Lower lobe of right lung (tissue), 2 donors: ENCODE data around the gene ZNF334. TPM values are rescaled to one million over a fixed set of nuclear protein-coding genes. Genes with fewer than 3 reads are reported as not detected.

ENCODE experiments used
- ATAC-seq, 2 donors: fragments of 200-7000 bp; cut with Tn5 transposase; one replicate each; pipeline ENCODE4 v1.9.1; 2020 to 2022; ENCODE audit warnings: mild to moderate bottlenecking in 2 of 2, moderate library complexity in 2 of 2
- DNase-seq: peaks from one replicate; pipeline ENCODE4 v3.0.0-alpha.2; 2020
- H3K27ac ChIP-seq: fragments of 200-600 bp; one replicate; pipeline ENCODE4 v1.8.0; 2022
- H3K27me3 ChIP-seq: fragments of 200-600 bp; one replicate; pipeline ENCODE4 v1.8.0; 2022; ENCODE audit warnings: low read depth
- H3K36me3 ChIP-seq: fragments of 200-600 bp; one replicate; pipeline ENCODE4 v1.8.0; 2022; ENCODE audit warnings: mild to moderate bottlenecking
- H3K4me1 ChIP-seq: fragments of 200-600 bp; one replicate; pipeline ENCODE4 v1.8.0; 2022
- H3K4me3 ChIP-seq: fragments of 200-600 bp; one replicate; pipeline ENCODE4 v1.8.0; 2022; ENCODE audit warnings: mild to moderate bottlenecking
- H3K9me3 ChIP-seq: fragments of 200-600 bp; one replicate; pipeline ENCODE4 v1.8.0; 2022
- intact Hi-C: fragments of 100-400 bp; cut with DNase I; formaldehyde crosslinking; loops from one replicate; pipeline ENCODE4 v1.11.0; 2022
- total RNA-seq: library from RNA; stranded (reverse); fragmentation: NEBNext Ultra II Directional; extraction: Animal tissue kit (Norgen Biotek cat#: 25700); gene quantifications from one replicate; pipeline ENCODE4 v1.2.1, GENCODE V29; 2021
- TF ChIP-seq, protein P1 (sequence below): fragments of 200-600 bp; IDR thresholded peaks from one replicate; pipeline ENCODE4 v1.8.0; 2022; ENCODE audit warnings: antibody characterized with exemption, mild to moderate bottlenecking
- donor health status: DM: no; HTN: yes; CAD: no; lungs with severe emphysema.

The ZNF334 gene
- total RNA-seq, 1 donor from 2014 or later, result 4.7 TPM

DNA sequence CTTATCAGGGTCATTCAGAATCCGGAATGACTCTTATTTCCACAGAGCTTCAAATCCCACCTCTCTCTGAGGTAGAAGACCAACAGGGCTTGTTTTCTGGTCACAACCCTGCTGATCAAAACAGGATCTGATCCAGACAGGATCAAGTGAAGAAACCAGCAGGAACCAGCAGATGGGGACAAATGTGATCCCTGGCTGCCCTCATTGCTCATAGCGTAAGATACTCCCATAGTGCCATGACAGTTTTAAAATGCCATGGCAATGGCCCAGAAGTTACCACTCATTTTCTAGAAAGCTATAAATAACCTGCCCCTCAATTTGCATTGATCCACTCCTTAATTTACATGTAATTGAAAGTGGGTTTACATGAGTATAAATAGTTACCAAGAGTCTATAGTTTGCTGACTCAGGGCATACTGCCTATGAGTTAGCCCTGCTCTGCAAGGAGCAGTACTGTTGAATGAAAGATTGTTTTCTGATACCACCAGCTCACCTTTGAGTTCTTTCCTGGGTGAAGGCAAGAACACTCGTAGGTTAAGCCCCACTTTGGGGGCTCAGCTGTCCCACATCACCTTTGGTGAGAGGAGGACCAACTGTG lies 6.2 kb upstream of the ZNF334 start:
- no peaks in the 10 kb centered on the region for H3K9me3 ChIP-seq
- no peak overlapping the region for H3K27ac ChIP-seq
- no peak for DNase-seq
- TF ChIP-seq, protein P1, sequence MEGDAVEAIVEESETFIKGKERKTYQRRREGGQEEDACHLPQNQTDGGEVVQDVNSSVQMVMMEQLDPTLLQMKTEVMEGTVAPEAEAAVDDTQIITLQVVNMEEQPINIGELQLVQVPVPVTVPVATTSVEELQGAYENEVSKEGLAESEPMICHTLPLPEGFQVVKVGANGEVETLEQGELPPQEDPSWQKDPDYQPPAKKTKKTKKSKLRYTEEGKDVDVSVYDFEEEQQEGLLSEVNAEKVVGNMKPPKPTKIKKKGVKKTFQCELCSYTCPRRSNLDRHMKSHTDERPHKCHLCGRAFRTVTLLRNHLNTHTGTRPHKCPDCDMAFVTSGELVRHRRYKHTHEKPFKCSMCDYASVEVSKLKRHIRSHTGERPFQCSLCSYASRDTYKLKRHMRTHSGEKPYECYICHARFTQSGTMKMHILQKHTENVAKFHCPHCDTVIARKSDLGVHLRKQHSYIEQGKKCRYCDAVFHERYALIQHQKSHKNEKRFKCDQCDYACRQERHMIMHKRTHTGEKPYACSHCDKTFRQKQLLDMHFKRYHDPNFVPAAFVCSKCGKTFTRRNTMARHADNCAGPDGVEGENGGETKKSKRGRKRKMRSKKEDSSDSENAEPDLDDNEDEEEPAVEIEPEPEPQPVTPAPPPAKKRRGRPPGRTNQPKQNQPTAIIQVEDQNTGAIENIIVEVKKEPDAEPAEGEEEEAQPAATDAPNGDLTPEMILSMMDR, result no peak
- H3K36me3 ChIP-seq, result no peaks in the 10 kb centered on the region
- H3K4me3 ChIP-seq, result no peak overlapping the region
- no peaks in the 10 kb centered on the region for H3K4me1 ChIP-seq
- intact Hi-C loops, result no loop called here
- H3K27me3 ChIP-seq, result peaks cover 10% of the 10 kb centered on the region
- no peak for ATAC-seq

DNA sequence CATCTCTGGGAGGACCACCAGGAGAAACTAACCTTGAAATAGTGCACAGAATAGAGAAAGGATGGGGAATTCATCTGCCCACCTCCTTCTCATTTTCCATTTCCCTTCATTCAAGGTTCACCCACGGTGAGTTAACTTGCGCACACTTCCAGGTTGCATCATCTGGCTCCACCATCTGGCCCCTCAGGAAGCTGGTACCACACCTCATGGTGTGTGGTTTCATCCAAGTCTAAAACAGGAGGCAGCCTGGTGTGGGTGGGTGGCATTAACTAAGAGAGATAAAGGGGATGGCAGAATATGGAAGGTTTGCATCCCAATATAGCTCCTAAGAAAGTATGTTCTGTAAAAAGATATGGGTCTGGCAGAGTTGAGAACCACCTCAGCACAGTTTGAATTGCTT lies 3.8 kb downstream of the ZNF334 start:
- DNase-seq (no peak), ATAC-seq (no peak)
- no peak overlapping the region for H3K27ac ChIP-seq
- no peaks in the 10 kb centered on the region for H3K9me3 ChIP-seq
- intact Hi-C loops, result no loop called here
- H3K27me3 ChIP-seq, result peaks cover under 1% of the 10 kb centered on the region
- H3K4me3 ChIP-seq, result no peak overlapping the region
- TF ChIP-seq, protein P1, result no peak
- no peaks in the 10 kb centered on the region for H3K4me1 ChIP-seq
- no peaks in the 10 kb centered on the region for H3K36me3 ChIP-seq

DNA sequence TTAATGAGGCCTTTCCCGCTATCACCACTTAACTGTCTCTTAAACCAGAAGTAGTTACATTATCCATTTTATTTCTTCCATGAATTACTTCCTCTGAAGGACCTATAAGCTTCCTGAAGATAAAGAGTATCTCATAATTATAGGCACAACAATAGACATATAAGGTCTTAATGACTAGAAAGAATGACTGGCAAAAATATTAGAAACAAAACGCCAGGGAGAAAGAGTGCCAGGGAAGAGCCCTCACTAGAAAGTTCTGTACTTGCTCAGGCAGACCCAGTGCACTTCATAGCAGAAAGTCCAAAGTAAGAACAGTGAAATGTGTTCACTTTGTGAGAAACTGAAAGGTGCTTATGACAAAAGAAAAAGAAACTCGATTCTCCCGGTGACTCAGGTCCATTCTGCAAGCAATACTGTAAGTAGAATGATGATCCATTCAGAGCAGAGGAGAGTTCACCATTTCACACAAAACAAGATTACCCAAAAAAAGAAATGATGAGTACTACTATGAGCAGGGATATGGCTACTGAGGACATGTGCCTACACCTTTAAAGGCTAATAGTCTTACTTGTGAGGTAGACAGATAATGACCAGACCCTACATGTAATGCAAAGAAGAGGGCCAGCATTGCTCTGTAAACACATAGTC lies 5.5 kb downstream of the ZNF334 start:
- H3K4me1 ChIP-seq, result no peaks in the 10 kb centered on the region
- no peak for ATAC-seq
- TF ChIP-seq, protein P1, result no peak
- H3K36me3 ChIP-seq, result no peaks in the 10 kb centered on the region
- no peak for DNase-seq
- H3K4me3 ChIP-seq, result no peak overlapping the region
- intact Hi-C loops, result no loop called here
- no peak overlapping the region for H3K27ac ChIP-seq
- H3K27me3 ChIP-seq, result no peaks in the 10 kb centered on the region
- H3K9me3 ChIP-seq, result no peaks in the 10 kb centered on the region

DNA sequence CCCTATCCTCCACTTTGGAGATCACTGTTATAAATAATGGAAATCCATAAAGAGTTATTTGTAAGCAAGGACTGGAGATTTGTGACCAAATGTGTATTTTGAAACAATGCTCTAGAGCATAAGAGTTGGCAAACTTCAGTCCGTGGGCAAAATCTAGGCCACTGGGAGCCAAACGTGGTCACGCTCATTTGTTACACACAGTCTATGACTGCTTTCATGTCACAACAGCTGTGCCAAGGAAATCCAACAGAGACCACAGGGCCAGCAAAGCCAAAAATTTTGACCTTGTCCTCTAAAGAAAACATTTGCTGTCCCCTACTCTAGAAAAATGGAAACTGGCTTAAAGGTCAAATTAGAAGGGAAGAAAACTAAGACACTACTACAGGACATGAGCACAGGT lies 7.9 kb downstream of the ZNF334 start:
- intact Hi-C loops, result no loop called here
- Histone ChIP-seq H3K4me3 (no peak overlapping the region), H3K4me1 (no peaks in the 10 kb centered on the region), H3K36me3 (no peaks in the 10 kb centered on the region), H3K27me3 (no peaks in the 10 kb centered on the region), H3K9me3 (peaks cover 24% of the 10 kb centered on the region), H3K27ac (no peak overlapping the region)
- no peak for ATAC-seq
- TF ChIP-seq, protein P1, result no peak
- DNase-seq, result no peak

DNA sequence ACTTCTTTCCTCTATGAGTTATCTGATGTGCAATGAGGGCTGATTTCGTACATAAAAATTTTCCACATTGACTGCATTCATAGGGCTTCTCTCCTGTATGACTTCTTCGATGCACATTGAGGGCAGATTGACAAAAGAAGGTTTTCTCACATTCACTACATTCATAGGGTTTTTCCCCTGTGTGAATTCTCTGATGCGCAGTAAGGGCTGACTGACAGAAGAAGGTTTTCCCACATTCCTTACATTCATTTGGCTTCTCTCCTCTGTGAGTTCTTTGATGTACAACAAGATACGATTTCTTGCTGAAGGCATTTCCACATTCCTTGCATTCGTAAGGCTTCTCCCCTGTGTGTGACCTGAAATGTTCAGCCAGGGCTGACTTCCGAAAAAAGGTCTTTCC lies 11.4 kb downstream of the ZNF334 start:
- ATAC-seq (no peak), DNase-seq (no peak)
- TF ChIP-seq, protein P1, result no peak
- Histone ChIP-seq H3K36me3 (no peaks in the 10 kb centered on the region), H3K9me3 (peaks cover 28% of the 10 kb centered on the region), H3K27me3 (no peaks in the 10 kb centered on the region), H3K27ac (no peak overlapping the region), H3K4me3 (no peak overlapping the region), H3K4me1 (no peaks in the 10 kb centered on the region)
- intact Hi-C loops, result no loop called here
